HEK293T (cell line): ENCODE measurements around the gene TPK1.
"Not testable (repeated sequence)": the region's sequence is repeated elsewhere in the genome, so short reads cannot be mapped to it uniquely, and the experiment has no call there.

ENCODE experiments used
- CTCF ChIA-PET: fragments of 350-600 bp; formaldehyde crosslinking; extraction: SDS; loops from one replicate; lab custom pipeline; 2021; ENCODE audit warnings: antibody characterized with exemption, inconsistent platforms; lab: Yijun Ruan, JAX
- POLR2A ChIA-PET: fragments of 350-600 bp; formaldehyde crosslinking; extraction: SDS; loops from one replicate; lab custom pipeline; 2020; ENCODE audit warnings: antibody characterized with exemption, inconsistent platforms; lab: Yijun Ruan, JAX
- DNase-seq: peaks from one replicate; pipeline ENCODE4 v3.0.0; 2012; ENCODE audit warnings: mixed read lengths; ENCODE audit errors: extremely low spot score
- ARNT ChIP-seq: fragments of 450-650 bp; IDR thresholded peaks from 2 replicates; pipeline ENCODE4 v1.6.1; 2017; ENCODE audit warnings: mild to moderate bottlenecking
- BHLHE40 ChIP-seq: fragments of 450-650 bp; IDR thresholded peaks from 2 replicates; pipeline ENCODE4 v1.6.1; 2016; ENCODE audit warnings: mild to moderate bottlenecking, moderate library complexity, borderline replicate concordance
- CTBP1 ChIP-seq: fragments of 450-650 bp; IDR thresholded peaks from 2 replicates; pipeline ENCODE4 v1.6.1; 2016; ENCODE audit warnings: borderline replicate concordance
- ELF4 ChIP-seq: fragments of 450-650 bp; IDR thresholded peaks from 2 replicates; pipeline ENCODE4 v1.6.1; 2017; ENCODE audit warnings: antibody characterized with exemption
- FOXA1 ChIP-seq: fragments of 450-650 bp; IDR thresholded peaks from 2 replicates; pipeline ENCODE4 v1.6.1; 2016; ENCODE audit warnings: mild to moderate bottlenecking
- FOXK2 ChIP-seq: fragments of 450-650 bp; IDR thresholded peaks from 2 replicates; pipeline ENCODE4 v1.6.1; 2016; ENCODE audit warnings: mild to moderate bottlenecking
- FOXM1 ChIP-seq: fragments of 450-650 bp; IDR thresholded peaks from 2 replicates; pipeline ENCODE4 v1.6.1; 2017; ENCODE audit warnings: mild to moderate bottlenecking, borderline replicate concordance
- HDGF ChIP-seq: fragments of 450-650 bp; IDR thresholded peaks from 2 replicates; pipeline ENCODE4 v1.6.1; 2017; ENCODE audit warnings: antibody characterized with exemption, borderline replicate concordance
- L3MBTL2 ChIP-seq: fragments of 450-650 bp; conservative IDR thresholded peaks from 2 replicates; pipeline ENCODE4 v1.6.1; 2016; ENCODE audit warnings: mild to moderate bottlenecking
- LEF1 ChIP-seq: fragments of 450-650 bp; IDR thresholded peaks from 2 replicates; pipeline ENCODE4 v1.6.1; 2017; ENCODE audit warnings: mild to moderate bottlenecking, borderline replicate concordance
- NFRKB ChIP-seq: fragments of 450-650 bp; IDR thresholded peaks from 2 replicates; pipeline ENCODE4 v1.6.1; 2016; ENCODE audit warnings: mild to moderate bottlenecking, moderate library complexity
- SP1 ChIP-seq: fragments of 450-650 bp; IDR thresholded peaks from 2 replicates; pipeline ENCODE4 v1.6.1; 2017
- SUZ12 ChIP-seq: fragments of 450-650 bp; IDR thresholded peaks from 2 replicates; pipeline ENCODE4 v1.6.1; 2016; ENCODE audit warnings: mild to moderate bottlenecking
- TARDBP ChIP-seq: fragments of 450-650 bp; IDR thresholded peaks from 2 replicates; pipeline ENCODE4 v1.6.1; 2016
- ZNF384 ChIP-seq: fragments of 450-650 bp; IDR thresholded peaks from 2 replicates; pipeline ENCODE4 v1.6.1; 2016
- TF ChIP-seq, protein P1 (sequence below): fragments of 450-650 bp; IDR thresholded peaks from 2 replicates; pipeline ENCODE4 v1.6.1; 2016

Gene TPK1

DNA sequence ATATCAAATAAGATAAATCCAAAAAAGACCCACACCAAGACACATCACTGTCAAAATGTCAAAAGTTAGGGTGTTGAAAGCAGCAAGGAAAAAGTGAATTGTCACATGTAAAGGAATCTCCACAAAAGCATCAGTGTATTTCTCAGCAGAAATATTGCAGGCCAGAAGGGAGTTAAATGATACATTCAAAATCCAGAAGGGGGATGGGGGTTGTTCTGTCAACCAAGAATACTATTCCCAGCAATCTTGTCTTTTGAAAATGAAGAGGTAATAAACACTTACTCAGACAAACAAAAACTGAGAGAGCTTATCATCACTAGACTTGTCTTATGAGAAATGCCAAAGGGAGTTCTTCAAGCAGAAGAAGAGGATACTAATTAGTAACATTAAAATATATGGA is 241.3 kb downstream of the TPK1 start:
- POLR2A ChIA-PET = no interaction called here
- no peak for TF ChIP-seq HDGF
- no peak for TF ChIP-seq CTBP1
- no peak for TF ChIP-seq ARNT
- TF ChIP-seq ELF4 = no peak
- TF ChIP-seq SUZ12 = no peak
- no peak for TF ChIP-seq LEF1
- no peak for TF ChIP-seq TARDBP
- no peak for TF ChIP-seq SP1
- TF ChIP-seq, protein P1, sequence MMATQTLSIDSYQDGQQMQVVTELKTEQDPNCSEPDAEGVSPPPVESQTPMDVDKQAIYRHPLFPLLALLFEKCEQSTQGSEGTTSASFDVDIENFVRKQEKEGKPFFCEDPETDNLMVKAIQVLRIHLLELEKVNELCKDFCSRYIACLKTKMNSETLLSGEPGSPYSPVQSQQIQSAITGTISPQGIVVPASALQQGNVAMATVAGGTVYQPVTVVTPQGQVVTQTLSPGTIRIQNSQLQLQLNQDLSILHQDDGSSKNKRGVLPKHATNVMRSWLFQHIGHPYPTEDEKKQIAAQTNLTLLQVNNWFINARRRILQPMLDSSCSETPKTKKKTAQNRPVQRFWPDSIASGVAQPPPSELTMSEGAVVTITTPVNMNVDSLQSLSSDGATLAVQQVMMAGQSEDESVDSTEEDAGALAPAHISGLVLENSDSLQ = no peak
- no peak for TF ChIP-seq FOXM1
- TF ChIP-seq BHLHE40 = no peak
- TF ChIP-seq NFRKB = no peak
- DNase-seq = no peak
- CTCF ChIA-PET = no interaction called here

DNA sequence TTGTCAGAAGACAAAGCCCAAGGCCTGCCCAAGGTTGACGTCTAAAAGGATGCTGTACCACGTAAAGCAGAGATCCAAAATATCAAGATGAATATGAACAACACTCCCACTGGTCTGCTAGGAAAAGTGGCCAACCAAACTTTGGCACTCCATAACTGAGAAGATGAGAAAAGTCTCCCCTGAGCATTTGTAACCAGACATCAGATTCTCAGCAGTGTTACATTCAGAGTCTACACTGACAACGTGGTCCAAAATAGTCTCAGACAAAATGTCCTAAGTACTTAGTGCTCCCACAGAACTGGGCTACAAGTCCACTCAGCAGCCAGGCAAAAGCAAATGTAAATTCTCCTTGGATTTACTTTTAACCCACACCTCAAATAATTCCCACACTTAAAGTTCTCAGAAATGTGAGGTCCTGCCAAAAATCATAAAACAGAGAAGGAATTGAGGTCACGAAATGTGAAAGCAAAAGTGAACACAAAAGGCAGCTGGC is 247.2 kb downstream of the TPK1 start:
- TF ChIP-seq ARNT (no peak), FOXM1 (no peak), ELF4 (no peak), LEF1 (no peak), HDGF (no peak), CTBP1 (no peak), ZNF384 (no peak), SUZ12 (no peak), SP1 (no peak), FOXK2 (no peak), BHLHE40 (no peak), FOXA1 (no peak)
- TF ChIP-seq, protein P1 = no peak

DNA sequence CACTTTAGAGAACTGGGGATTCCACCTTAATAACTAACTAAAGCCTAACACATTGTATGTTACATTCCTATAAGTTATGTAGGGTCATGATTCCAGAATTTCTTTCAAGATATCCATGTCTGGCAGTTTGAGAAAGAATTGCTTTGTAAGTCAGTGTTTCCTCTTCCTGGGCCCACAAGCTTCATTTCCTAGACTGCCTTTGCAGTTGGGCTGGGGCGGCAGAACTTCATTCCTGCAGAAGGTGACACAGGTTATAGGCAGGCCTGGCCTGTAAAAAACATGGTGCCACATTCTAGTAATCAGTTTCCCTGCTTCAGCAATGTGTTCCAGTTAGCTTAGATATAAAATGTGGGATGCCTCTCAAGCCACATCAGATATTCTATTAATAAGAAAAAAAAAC is 248.2 kb downstream of the TPK1 start:
- POLR2A ChIA-PET = no interaction called here
- TF ChIP-seq CTBP1 = no peak
- TF ChIP-seq ZNF384 = no peak
- TF ChIP-seq LEF1 = no peak
- TF ChIP-seq ARNT = no peak
- TF ChIP-seq, protein P1 = no peak
- no peak for TF ChIP-seq SP1
- no peak for TF ChIP-seq BHLHE40
- TF ChIP-seq NFRKB = no peak
- no peak for TF ChIP-seq SUZ12
- TF ChIP-seq L3MBTL2 = no peak
- no peak for TF ChIP-seq TARDBP
- no peak for TF ChIP-seq FOXK2
- TF ChIP-seq HDGF = no peak
- no peak for TF ChIP-seq FOXM1
- no peak for TF ChIP-seq ELF4
- TF ChIP-seq FOXA1 = no peak
- CTCF ChIA-PET = interaction anchor here (0.6 kb wide), 1 partner anchor 12 kb away, joined by 3 read pairs; no protein-coding TSS in a partner anchor
- no peak for DNase-seq

More for the DNA sequence above, 247.2 kb downstream of the TPK1 start:
- ChIA-PET CTCF (no interaction called here), POLR2A (no interaction called here)
- DNase-seq = no peak

DNA sequence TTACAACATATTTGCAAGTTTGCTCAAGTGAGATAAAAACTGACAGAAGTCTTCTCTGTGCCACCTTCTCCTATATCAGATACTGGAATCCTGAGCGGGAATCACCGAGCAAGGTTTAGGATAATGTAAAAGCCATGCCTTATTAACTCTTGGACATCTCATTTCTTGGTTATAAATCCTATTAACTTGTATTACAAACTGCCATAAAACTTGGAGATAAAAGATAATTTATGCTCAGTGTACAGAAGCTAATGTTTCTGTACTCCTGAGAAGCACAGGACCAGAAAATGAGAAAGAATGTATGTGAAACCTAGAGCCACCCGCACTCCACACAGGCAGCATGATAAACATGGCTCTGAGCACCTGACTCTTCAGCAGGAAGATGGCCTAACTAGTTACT is 251.1 kb downstream of the TPK1 start:
- ChIA-PET POLR2A (no interaction called here), CTCF (no interaction called here)
- TF ChIP-seq FOXM1 = no peak
- no peak for TF ChIP-seq LEF1
- TF ChIP-seq ZNF384 = no peak
- TF ChIP-seq ARNT = no peak
- TF ChIP-seq TARDBP = no peak
- TF ChIP-seq, protein P1 = no peak
- TF ChIP-seq NFRKB = no peak
- TF ChIP-seq ELF4 = no peak
- TF ChIP-seq L3MBTL2 = no peak
- no peak for TF ChIP-seq CTBP1
- no peak for TF ChIP-seq BHLHE40
- no peak for TF ChIP-seq FOXK2

DNA sequence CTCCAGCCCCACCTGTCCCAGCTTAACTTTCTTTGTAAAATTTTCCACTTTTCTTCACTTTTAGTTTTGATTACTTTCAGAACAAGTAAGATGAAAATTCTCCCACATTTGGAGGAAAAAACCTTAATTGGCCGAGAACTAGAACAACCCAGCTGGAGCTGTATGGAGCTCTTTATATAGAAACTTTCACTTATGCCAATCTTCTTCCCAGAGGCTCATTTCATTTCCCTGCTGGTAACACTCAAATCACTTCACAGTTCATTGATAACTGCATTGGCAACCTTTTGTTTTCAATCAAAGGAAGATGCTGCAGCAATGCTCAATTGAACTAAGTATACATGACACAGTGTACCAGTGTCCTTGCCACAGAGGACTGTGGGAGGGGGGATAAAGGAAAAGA is 256.2 kb downstream of the TPK1 start:
- POLR2A ChIA-PET = no interaction called here
- no peak for DNase-seq
- CTCF ChIA-PET = no interaction called here
- no peak for TF ChIP-seq SUZ12
- TF ChIP-seq LEF1 = no peak
- TF ChIP-seq FOXA1 = no peak

More for the DNA sequence above, 251.1 kb downstream of the TPK1 start:
- no peak for DNase-seq

DNA sequence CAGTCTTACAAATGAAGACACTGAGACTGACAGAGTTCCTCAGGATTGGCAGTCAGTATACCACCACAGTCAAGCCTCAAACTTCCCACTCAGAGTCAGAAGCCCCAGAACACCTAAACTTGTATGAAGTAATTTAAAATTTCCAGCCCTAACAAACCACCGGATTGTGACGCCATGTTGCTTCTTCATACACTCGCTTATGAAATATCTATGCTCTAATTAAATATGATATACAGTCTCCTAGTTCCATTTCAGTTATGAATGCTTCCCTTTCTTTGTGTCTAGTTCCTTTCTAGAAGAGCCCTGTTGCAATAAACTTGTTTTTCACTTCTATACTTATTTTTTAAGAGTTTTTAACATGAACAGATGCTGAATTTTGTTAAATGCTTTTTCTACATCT is 260.4 kb downstream of the TPK1 start:
- ChIA-PET CTCF (no interaction called here), POLR2A (no interaction called here)
- DNase-seq = no peak
- TF ChIP-seq BHLHE40 (no peak), FOXK2 (no peak), ARNT (no peak), FOXA1 (no peak), FOXM1 (no peak), L3MBTL2 (no peak), SUZ12 (no peak), CTBP1 (no peak), TARDBP (no peak), LEF1 (no peak), ZNF384 (no peak), HDGF (no peak), ELF4 (no peak), SP1 (no peak), NFRKB (no peak)
- TF ChIP-seq, protein P1 = no peak

DNA sequence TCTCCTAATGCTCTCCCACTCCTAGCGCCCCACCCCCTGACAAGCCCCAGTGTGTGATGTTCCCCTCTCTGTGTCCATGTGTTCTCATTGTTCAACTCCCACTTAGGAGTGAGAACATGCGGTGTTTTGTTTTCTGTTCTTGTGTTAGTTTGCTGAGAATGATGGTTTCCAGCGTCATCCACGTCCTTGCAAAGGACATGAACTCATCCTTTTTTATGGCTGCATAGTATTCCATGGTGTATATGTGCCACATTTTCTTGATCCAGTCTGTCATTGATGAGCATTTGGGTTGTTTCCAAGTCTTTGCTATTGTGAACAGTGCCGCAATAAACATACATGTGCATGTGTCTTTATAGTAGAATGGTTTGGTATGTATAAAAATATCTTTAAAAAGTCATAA is 261.1 kb downstream of the TPK1 start:
- CTCF ChIA-PET, DNase-seq, POLR2A ChIA-PET: not testable (repeated sequence)
